Tibial nerve (tissue), 4 donors: ENCODE results near the gene CTSL. TPM values are rescaled to one million over a fixed set of nuclear protein-coding genes. Genes with fewer than 3 reads are reported as not detected.
A peak's percentile ranks its signal among the peaks of the same experiment; 100 is the strongest.

Experiments used
- DNase-seq, 2 donors: peaks; one replicate each; pipeline ENCODE4 v3.0.0-alpha.2; 2019; ENCODE audit warnings: low spot score in 2 of 2
- H3K27ac ChIP-seq, 4 donors: fragments of 200-600 bp; sonication (generic) in 3 of 4; one replicate each; pipeline ENCODE4 v1.5.1; 2017 to 2019; ENCODE audit warnings: mild to moderate bottlenecking in 1 of 4
- H3K27me3 ChIP-seq, 2 donors: fragments of 200-600 bp; sonication (generic) in 1 of 2; one replicate each; pipeline versions ENCODE4 v1.5.1 to v1.6.0; 2017 to 2019
- H3K36me3 ChIP-seq, 3 donors: fragments of 200-600 bp; sonication (generic); one replicate each; pipeline ENCODE4 v1.5.1; 2018 to 2019
- H3K4me1 ChIP-seq, 4 donors: fragments of 200-600 bp; sonication (generic) in 3 of 4; one replicate each; pipeline ENCODE4 v1.5.1; 2017 to 2019
- H3K4me3 ChIP-seq, 4 donors: fragments of 200-600 bp; sonication (generic) in 3 of 4; one replicate each; pipeline ENCODE4 v1.5.1; 2017 to 2019; ENCODE audit warnings: mild to moderate bottlenecking in 1 of 4, moderate library complexity in 1 of 4
- H3K9me3 ChIP-seq, 4 donors: fragments of 200-600 bp; sonication (generic) in 3 of 4; one replicate each; pipeline ENCODE4 v1.5.1; 2017 to 2019
- EP300 ChIP-seq, 2 donors: sonication (generic); formaldehyde crosslinking; IDR thresholded peaks; one replicate each; pipeline ENCODE4 v1.6.1; 2017; ENCODE audit warnings: antibody characterized with exemption in 2 of 2, mild to moderate bottlenecking in 1 of 2
- POLR2A ChIP-seq, 2 donors: fragments of 450-650 bp; IDR thresholded peaks; one replicate each; pipeline ENCODE4 v1.6.1; 2017; ENCODE audit warnings: antibody characterized with exemption in 2 of 2, mild to moderate bottlenecking in 2 of 2, moderate library complexity in 2 of 2
- WGBS, 2 donors: methylation state at CpG; one replicate each; pipeline ENCODE4 v1.1.5; 2018; 5-methylcytosine and 5-hydroxymethylcytosine counted together
- total RNA-seq, 4 donors: library from RNA; depleted of rRNA; stranded (reverse); fragments of >200 nt; gene quantifications; one replicate each; pipeline ENCODE4 v1.1.0, GENCODE V29; 2016
- TF ChIP-seq, protein P1 (sequence below), 5 experiments: fragments of 200-600 bp in 3 of 5; fragments of 450-650 bp in 2 of 5; sonication (generic) in 3 of 5; IDR thresholded peaks; one replicate each; pipeline ENCODE4 v1.5.1; 2016 to 2019; ENCODE audit warnings: antibody characterized with exemption in 5 of 5, mild to moderate bottlenecking in 3 of 5, moderate library complexity in 2 of 5

CTSL gene
- total RNA-seq, 4 donors from 2014 or later: 77.7 to 181 (median 100) TPM

DNA sequence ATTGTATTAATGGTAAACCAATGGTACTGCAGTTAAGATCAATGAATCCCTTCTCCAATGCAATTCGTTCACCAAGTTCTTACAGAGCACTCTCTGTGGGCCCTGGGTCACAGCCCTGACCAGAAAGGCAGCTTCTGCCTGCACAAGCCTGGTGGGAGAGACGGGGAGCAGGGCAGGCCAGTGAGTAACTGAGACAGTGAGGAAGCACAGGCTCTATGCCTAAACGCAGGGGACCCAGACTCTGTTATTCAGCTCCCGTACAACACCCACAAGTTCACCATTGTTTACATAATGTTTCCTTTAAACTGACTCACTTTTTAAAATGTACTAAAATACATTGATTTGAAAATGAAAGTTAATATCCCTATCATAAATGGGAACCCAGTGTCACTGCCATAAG lies 40.5 kb upstream of the CTSL start:
- WGBS, 2 donors: 61 to 63% methylated on average over 4 of the region's 4 CpGs
- Histone ChIP-seq H3K4me1 (peaks cover 0 to 23% (median 5%) of the 10 kb centered on the region in 4 donors), H3K9me3 (no peaks in the 10 kb centered on the region), H3K27ac (peak overlapping the region in 2 of 4 donors; percentile 23 to 36), H3K27me3 (no peaks in the 10 kb centered on the region), H3K4me3 (no peak overlapping the region), H3K36me3 (peaks cover 0 to 15% (median 0%) of the 10 kb centered on the region in 3 donors)
- DNase-seq: no peak
- TF ChIP-seq, protein P1, sequence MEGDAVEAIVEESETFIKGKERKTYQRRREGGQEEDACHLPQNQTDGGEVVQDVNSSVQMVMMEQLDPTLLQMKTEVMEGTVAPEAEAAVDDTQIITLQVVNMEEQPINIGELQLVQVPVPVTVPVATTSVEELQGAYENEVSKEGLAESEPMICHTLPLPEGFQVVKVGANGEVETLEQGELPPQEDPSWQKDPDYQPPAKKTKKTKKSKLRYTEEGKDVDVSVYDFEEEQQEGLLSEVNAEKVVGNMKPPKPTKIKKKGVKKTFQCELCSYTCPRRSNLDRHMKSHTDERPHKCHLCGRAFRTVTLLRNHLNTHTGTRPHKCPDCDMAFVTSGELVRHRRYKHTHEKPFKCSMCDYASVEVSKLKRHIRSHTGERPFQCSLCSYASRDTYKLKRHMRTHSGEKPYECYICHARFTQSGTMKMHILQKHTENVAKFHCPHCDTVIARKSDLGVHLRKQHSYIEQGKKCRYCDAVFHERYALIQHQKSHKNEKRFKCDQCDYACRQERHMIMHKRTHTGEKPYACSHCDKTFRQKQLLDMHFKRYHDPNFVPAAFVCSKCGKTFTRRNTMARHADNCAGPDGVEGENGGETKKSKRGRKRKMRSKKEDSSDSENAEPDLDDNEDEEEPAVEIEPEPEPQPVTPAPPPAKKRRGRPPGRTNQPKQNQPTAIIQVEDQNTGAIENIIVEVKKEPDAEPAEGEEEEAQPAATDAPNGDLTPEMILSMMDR (IDR thresholded peaks at IDR 0.05): no peak
- TF ChIP-seq EP300 (IDR thresholded peaks at IDR 0.05): no peak
- TF ChIP-seq POLR2A (IDR thresholded peaks at IDR 0.05): no peak

DNA sequence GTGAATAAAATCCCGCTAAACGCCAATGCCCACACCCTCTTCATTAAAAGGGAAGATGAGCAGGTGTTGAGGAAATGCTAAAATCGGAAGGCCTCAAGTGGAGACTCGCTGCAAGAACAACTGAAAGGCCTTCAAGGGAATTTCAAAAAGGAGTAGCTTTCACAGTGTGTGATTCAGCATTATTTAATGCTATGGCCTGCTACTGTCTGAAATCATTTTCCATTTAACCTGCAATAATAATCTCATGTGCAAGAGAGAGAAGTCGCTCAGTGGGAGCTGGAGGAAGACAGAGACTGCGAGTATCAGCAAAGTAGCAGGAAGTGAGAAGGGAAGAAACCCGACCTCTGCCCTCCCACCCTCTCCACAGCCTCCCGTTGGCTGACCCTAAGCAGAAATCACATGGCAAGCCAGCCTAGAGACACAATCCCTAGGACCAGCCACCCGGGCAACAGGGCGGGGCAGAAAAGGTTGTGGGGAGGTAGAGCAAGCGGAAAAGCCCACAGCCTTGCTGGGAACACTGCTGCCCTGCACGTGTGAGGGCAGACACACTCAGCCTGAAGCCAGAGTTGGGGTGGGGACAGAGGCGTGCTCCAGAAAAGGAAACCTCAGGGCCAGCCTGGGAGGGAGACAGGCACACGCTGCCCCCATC lies 39.9 kb upstream of the CTSL start:
- H3K27me3 ChIP-seq: no peaks in the 10 kb centered on the region
- no peak overlapping the region for H3K4me3 ChIP-seq
- TF ChIP-seq POLR2A (IDR thresholded peaks at IDR 0.05) (no peak), EP300 (IDR thresholded peaks at IDR 0.05) (peak in 1 of 2 donors; percentile 46)
- TF ChIP-seq, protein P1 (IDR thresholded peaks at IDR 0.05): no peak
- no peak for DNase-seq
- H3K9me3 ChIP-seq: no peaks in the 10 kb centered on the region
- WGBS, 2 donors: 48 to 52% methylated on average over 13 to 14 of the region's 14 CpGs
- H3K36me3 ChIP-seq: peaks cover 0 to 15% (median 0%) of the 10 kb centered on the region in 3 donors
- H3K4me1 ChIP-seq: peaks cover 0 to 23% (median 5%) of the 10 kb centered on the region in 4 donors
- H3K27ac ChIP-seq: peak overlapping the region in 2 of 4 donors; percentile 23 to 36

DNA sequence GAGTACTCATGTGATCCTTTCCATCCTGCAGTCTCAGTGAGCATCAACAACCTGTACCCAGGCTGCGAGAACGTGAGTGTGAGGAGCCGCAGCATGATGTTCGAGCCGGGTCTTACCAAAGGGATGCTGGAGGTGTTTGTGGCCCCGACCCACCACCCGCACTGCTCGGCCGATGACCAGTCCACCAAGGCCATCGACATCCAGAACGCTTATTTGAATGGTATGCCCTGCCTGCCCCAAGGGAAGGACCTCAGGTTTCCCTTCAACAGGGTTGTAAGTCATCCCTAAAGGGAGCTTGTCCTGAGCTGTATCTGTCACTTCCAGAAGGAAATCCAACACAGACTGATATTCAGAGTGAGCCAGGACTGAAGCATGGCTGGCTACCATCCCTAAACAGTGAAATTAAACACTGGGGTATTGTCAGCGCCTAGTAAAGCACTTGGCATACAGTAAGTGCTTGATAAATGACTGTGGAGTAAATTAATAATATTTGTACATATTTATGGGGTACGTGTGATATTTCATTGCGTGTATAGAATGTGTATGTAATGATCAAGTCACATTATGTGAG lies 39.3 kb upstream of the CTSL start:
- Histone ChIP-seq H3K4me3 (no peak overlapping the region), H3K4me1 (peaks cover 0 to 23% (median 5%) of the 10 kb centered on the region in 4 donors), H3K27me3 (no peaks in the 10 kb centered on the region), H3K27ac (peak overlapping the region in 1 of 4 donors; percentile 36), H3K9me3 (no peaks in the 10 kb centered on the region), H3K36me3 (peaks cover 0 to 10% (median 0%) of the 10 kb centered on the region in 3 donors)
- WGBS, 2 donors: 91 to 93% methylated on average over 14 of the region's 14 CpGs
- TF ChIP-seq, protein P1 (IDR thresholded peaks at IDR 0.05): no peak
- TF ChIP-seq EP300 (IDR thresholded peaks at IDR 0.05) (no peak), POLR2A (IDR thresholded peaks at IDR 0.05) (no peak)
- no peak for DNase-seq

DNA sequence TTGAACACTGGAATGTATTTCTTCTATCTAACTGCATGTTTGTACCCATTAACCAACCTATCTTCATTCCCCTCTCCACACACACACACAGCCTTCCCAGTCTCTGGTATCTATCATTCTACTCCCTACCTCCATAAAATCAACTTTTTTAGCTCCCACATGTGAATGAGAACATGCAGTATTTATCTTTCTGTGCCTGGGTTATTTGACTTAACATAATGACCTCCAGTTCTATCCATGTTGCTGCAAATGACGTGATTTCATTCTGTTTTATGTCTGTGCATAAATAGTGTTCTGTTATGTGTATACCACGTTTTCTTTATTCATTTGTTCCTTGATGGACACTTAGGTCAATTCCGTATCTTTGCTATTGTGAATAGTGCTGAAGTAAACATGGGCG lies 38.7 kb upstream of the CTSL start:
- no peak for DNase-seq
- TF ChIP-seq EP300 (IDR thresholded peaks at IDR 0.05) (no peak), POLR2A (IDR thresholded peaks at IDR 0.05) (no peak)
- TF ChIP-seq, protein P1 (IDR thresholded peaks at IDR 0.05): no peak
- no peaks in the 10 kb centered on the region for H3K9me3 ChIP-seq
- peaks cover 0 to 4% (median 0%) of the 10 kb centered on the region in 3 donors for H3K36me3 ChIP-seq
- H3K27ac ChIP-seq: no peak overlapping the region
- H3K4me1 ChIP-seq: peaks cover 0 to 23% (median 5%) of the 10 kb centered on the region in 4 donors
- 56 to 59% methylated on average over 4 of the region's 4 CpGs for WGBS, 2 donors
- no peak overlapping the region for H3K4me3 ChIP-seq
- H3K27me3 ChIP-seq: no peaks in the 10 kb centered on the region

DNA sequence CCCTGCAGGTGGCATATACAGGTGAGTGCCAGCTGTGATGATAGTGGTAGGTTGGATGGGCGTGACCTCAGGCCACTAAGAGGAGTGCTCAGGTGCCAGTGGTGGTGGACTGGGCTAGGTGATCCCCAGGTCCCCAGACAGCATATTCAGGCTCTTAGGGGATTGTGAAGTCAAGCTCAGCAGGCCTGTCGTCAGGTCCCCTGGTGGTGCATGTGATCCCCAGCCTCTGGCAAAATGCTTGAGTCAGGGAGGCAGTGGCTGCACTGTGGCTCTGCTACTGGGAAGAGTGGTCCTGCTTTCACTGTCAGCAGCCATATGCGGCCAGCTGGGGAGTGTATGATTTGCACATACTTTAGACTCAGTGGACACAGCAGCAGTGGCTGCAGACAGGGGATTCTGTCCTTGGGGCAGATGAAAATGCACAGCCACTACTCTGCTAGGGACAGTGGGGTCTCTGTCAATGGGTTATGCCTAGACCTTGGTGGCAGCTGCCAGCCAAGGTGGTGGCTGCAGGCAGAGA lies 31.6 kb upstream of the CTSL start:
- Histone ChIP-seq H3K27ac (no peak overlapping the region), H3K9me3 (peaks cover 0 to 16% (median 0%) of the 10 kb centered on the region in 4 donors), H3K36me3 (peaks cover 0 to 16% (median 0%) of the 10 kb centered on the region in 3 donors), H3K4me3 (no peak overlapping the region), H3K4me1 (no peaks in the 10 kb centered on the region), H3K27me3 (no peaks in the 10 kb centered on the region)
- DNase-seq: no peak
- WGBS, 2 donors: 90 to 92% methylated on average over 2 of the region's 3 CpGs
- TF ChIP-seq EP300 (IDR thresholded peaks at IDR 0.05) (no peak), POLR2A (IDR thresholded peaks at IDR 0.05) (no peak)
- TF ChIP-seq, protein P1 (IDR thresholded peaks at IDR 0.05): no peak
